GM18870 (cell line): ENCODE results near the gene SYT15B.
A peak's percentile ranks its signal among the peaks of the same experiment; 100 is the strongest.
"Not testable (repeated sequence)": the region's sequence is repeated elsewhere in the genome, so short reads cannot be mapped to it uniquely, and the experiment has no call there.

ENCODE experiments used
- ATAC-seq: cut with Tn5 transposase; IDR thresholded peaks from one replicate; pipeline ENCODE4 v1.9.1; 2021; ENCODE audit warnings: moderate library complexity; ENCODE audit not compliant: unreplicated experiment

SYT15B gene

GRCh38 chr10:47763554-47764175, at the start of gene SYT15B:
Gene SYT15B (minus strand): TSS chr10:47763592. CDS start chr10:47762640, 952 bp downstream.
- not testable (repeated sequence) for ATAC-seq

- not testable (repeated sequence) for ATAC-seq
Observed at GRCh38 chr10:47779590-47779989, 16.2 kb upstream of the SYT15B start.

GRCh38 chr10:47775361-47776231, 12.2 kb upstream of the SYT15B start:
- ATAC-seq, result not testable (repeated sequence)

GRCh38 chr10:47770745-47771144, 7.4 kb upstream of the SYT15B start:
- ATAC-seq, result not testable (repeated sequence)

GRCh38 chr10:47768578-47769115, 5.3 kb upstream of the SYT15B start:
- ATAC-seq, result not testable (repeated sequence)

- not testable (repeated sequence) for ATAC-seq
Observed at GRCh38 chr10:47768085-47768484, 4.7 kb upstream of the SYT15B start.

- ATAC-seq, result not testable (repeated sequence)
Observed at GRCh38 chr10:47767236-47767635, 3.8 kb upstream of the SYT15B start.

GRCh38 chr10:47765232-47765631, 1.8 kb upstream of the SYT15B start:
- ATAC-seq, result not testable (repeated sequence)

GRCh38 chr10:47762674-47763553, 478 bp downstream of the SYT15B start:
- ATAC-seq, result not testable (repeated sequence)

GRCh38 chr10:47758855-47759254, 4.5 kb downstream of the SYT15B start:
- not testable (repeated sequence) for ATAC-seq

GRCh38 chr10:47756169-47756568, 7.2 kb downstream of the SYT15B start:
- not testable (repeated sequence) for ATAC-seq

- not testable (repeated sequence) for ATAC-seq
Observed at GRCh38 chr10:47753871-47754270, 9.5 kb downstream of the SYT15B start.

GRCh38 chr10:47753176-47753575, 10.2 kb downstream of the SYT15B start:
- ATAC-seq, result not testable (repeated sequence)

GRCh38 chr10:47751821-47752220, 11.6 kb downstream of the SYT15B start:
- not testable (repeated sequence) for ATAC-seq

GRCh38 chr10:47750360-47750759, 13.0 kb downstream of the SYT15B start:
- ATAC-seq, result not testable (repeated sequence)

GRCh38 chr10:47746780-47747376, 16.5 kb downstream of the SYT15B start:
- not testable (repeated sequence) for ATAC-seq

GRCh38 chr10:47744881-47745280, 18.5 kb downstream of the SYT15B start:
- ATAC-seq, result not testable (repeated sequence)

GRCh38 chr10:47743611-47744550, 19.5 kb downstream of the SYT15B start:
- peak; percentile 75 for ATAC-seq

GRCh38 chr10:47740868-47741267, 22.5 kb downstream of the SYT15B start:
- peak; percentile 76 for ATAC-seq
